HG03575 (cell line): Measurements from ENCODE around the gene MEGF8.

Experiments
- ATAC-seq: cut with Tn5 transposase; IDR thresholded peaks from one replicate; pipeline ENCODE4 v1.9.1; 2021; ENCODE audit not compliant: unreplicated experiment, insufficient number of reproducible peaks, low FRiP score; ENCODE audit errors: extremely low read depth

The MEGF8 gene

DNA sequence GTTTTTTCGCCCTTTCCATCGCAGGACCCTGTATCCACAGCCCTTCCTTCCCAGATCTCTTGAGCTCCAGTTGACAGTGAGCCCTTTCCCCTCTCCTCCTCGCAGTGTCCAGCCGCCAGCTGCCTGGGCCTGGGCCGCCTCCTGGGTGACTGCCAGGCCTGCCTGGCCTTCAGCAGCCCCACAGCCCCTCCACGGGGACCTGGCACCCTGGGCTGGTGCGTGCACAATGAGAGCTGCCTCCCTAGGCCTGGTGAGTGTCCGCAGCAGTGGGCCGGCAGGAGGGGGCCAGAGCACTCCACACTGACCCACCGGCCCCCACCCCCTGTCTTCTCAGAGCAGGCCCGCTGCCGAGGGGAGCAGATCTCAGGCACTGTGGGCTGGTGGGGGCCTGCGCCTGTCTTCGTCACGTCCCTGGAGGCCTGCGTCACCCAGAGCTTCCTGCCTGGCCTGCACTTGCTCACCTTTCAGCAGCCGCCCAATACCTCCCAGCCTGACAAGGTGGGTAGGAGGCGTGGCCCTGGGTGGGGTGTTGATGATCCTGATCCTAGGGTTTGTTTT is 19.0 kb downstream of the MEGF8 start:
- no peak for ATAC-seq

DNA sequence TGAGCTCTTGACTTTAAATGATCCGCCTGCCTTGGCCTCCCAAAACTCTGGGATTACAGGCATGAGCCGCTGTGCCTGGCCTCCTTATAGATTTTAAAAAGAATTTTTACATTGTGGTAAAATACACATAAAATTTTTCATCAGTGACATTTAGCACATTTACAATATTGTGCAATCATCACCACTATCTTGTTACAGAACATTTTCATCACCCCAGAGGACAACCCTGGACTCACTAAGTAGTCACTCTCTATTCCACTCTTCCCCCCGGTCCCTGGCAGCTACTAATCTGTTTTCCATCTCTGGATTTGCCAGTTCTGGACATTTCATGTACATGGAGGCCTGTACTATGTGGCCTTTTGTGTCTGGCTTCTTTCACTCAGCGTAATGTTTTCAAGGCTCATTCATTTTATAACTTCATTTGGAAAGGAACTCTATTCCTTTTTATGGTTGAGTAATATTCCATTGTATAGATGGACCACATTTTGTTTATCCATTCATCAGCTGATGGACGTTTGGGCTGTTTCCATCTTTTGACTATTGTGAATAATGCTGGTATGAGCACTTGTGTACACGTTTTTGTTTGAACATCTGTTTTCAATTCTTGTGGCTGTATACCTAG is 19.9 kb downstream of the MEGF8 start:
- no peak for ATAC-seq

DNA sequence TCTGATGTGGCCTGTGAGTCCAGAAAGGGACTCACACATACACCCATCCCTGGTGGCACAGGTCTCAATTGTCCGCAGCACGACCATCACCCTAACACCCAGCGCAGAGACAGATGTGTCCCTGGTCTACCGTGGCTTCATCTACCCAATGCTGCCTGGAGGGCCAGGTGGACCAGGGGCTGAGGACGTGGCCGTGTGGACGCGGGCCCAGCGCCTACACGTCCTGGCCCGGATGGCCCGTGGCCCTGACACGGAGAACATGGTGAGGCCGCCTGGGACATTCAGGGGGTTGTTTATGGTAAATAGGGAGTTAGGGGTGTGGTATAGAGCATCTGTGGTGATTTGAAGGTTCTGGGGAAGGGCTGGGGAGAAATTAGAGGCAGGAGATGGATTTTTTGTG is 22.8 kb downstream of the MEGF8 start:
- no peak for ATAC-seq

DNA sequence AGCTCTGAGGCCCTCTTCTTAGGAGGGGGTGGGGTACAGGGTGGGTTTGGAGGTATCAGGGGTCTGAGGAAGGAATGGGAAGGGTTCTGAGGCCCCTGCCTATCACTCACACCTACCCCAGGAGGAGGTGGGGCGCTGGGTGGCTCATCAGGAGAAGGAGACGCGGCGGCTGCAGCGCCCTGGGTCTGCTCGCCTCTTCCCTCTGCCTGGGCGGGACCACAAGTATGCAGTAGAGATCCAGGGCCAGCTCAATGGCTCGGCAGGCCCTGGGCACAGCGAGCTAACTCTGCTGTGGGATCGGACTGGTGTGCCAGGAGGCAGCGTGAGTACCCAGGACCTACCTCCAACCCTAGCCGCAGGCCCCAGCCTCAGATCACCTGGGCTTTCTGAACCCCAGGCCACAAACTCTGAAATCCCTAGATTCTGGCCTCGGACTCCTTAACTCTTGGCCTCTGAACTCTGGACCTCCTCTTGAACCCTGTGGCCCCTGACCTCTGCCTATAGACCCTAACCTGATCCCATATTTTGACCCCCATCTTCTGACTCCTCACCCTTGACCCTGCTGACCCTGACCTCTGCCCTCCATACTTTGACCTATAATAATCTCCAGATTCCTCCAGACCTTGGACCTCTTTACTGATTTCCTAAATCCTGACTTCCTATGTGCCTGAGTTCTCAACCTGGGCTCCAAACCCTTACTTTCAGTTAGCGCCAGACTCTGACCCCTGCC is 24.1 kb downstream of the MEGF8 start:
- no peak for ATAC-seq

DNA sequence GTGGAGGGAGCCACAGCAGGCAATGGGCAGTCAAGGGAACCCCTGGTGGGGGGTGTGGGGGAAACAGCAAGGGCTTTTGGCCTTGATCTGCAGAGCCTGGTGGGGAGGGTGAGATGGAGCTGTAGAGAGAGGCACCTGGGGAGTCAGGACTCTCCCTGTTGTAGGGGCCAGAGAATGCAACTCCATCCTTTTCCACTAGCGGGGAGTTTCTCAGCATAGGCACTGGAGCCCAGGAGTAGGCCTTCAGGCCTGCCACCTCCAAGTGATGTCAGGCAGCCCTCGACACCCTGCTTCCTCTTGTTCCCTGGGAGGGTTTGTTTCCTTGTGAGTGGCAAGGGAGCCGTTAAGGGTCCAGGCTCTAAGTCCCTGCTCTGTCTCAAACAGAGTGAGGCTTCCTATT is 25.0 kb downstream of the MEGF8 start:
- no peak for ATAC-seq

- no peak for ATAC-seq
Measured at GRCh38 chr19:42351079-42351735, 25.8 kb downstream of the MEGF8 start.

DNA sequence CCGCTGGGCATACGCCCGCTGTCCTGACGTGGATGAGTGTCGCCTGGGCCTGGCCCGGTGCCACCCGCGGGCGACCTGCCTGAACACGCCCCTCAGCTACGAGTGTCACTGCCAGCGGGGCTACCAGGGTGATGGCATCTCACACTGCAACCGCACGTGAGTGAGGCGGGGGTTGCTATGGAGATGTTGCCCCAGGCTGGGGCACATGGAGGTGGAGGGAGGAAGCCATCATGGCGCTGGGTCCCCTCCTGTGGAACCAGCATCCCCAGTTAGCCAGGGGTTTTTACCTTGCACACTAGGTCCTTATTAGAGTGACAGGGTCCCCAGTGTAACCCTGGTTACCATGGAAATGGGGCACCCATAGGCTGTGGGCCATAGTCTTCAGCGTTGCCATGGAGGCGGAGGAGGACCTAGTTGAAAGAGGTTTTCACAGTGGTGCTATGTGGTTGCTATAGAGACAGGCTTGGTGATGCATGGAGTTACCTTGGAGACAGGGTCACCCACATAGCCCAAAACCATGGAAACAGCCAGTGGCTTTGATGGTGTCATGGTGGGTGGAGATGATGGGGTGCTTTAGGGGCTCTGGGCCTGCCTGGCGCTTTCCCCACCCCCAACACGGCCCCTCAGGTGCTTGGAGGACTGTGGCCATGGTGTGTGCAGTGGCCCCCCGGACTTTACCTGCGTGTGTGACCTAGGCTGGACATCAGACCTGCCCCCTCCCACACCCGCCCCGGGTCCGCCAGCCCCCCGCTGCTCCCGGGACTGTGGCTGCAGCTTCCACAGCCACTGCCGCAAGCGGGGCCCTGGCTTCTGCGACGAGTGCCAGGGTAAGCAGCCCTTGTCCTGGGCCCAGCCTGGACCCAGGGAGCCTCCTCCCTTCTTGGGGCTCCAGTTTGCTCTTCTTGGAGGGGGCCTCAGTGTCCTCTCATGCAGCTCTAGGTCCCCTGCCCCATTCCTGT is 27.1 kb downstream of the MEGF8 start:
- ATAC-seq, result no peak

GRCh38 chr19:42353341-42354015 is 28.0 kb downstream of the MEGF8 start:
- ATAC-seq, result no peak

GRCh38 chr19:42355896-42356295 is 30.5 kb downstream of the MEGF8 start:
- no peak for ATAC-seq

- ATAC-seq, result no peak
Measured at GRCh38 chr19:42356686-42357085, 31.3 kb downstream of the MEGF8 start.

DNA sequence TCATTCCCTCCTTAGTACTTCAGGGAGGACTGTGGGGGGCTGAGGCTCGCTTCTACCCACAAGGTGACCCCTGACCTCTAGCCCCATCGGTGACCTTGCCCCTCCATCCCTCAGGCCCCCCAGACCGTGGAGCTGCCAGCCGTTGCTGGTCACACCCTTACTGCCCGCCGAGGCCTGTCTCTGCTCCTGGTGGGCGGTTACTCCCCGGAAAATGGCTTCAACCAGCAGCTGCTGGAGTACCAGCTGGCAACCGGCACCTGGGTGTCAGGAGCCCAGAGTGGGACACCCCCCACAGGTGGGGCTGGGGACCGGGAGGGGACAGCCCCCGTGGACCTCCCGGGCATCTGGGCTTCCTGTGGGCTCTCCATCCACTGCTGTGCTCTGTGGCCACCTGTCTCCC is 31.9 kb downstream of the MEGF8 start:
- no peak for ATAC-seq

GRCh38 chr19:42360787-42361544 is 35.5 kb downstream of the MEGF8 start:
- ATAC-seq, result no peak

DNA sequence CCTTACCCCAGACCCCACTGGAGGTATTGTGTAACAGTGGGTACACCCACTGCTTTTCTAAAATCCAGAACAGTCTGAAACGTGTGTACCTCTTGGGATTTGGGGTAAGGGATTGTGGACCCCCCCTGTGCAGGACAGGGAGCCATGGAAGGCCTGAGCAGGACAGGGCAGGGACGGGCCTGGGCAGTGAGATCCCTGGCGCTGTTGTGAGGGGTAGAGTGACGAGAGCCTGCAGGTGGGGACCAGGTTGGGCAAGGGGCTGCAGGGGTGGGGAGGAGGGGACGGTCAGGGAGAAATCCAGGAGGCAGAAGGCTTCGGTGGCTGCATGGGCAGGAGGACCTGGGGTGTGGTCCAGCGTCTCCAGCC is 36.1 kb downstream of the MEGF8 start:
- no peak for ATAC-seq

DNA sequence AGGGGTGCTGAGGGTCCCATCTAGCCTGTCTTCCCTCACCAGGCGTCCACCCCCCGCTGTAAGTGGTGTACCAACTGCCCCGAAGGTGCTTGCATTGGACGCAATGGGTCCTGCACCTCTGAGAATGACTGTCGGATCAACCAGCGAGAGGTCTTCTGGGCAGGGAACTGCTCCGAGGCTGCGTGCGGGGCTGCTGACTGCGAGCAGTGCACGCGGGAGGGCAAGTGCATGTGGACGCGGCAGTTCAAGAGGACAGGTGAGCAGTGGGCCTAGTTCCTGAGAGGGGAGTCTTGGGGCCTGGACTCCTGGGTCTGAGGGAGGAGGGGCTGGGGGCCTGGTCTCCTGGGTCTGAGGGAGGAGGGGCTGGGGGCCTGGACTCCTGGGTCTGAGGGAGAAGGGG is 36.9 kb downstream of the MEGF8 start:
- no peak for ATAC-seq

- ATAC-seq, result no peak
Measured at GRCh38 chr19:42362891-42363440, 37.5 kb downstream of the MEGF8 start.

DNA sequence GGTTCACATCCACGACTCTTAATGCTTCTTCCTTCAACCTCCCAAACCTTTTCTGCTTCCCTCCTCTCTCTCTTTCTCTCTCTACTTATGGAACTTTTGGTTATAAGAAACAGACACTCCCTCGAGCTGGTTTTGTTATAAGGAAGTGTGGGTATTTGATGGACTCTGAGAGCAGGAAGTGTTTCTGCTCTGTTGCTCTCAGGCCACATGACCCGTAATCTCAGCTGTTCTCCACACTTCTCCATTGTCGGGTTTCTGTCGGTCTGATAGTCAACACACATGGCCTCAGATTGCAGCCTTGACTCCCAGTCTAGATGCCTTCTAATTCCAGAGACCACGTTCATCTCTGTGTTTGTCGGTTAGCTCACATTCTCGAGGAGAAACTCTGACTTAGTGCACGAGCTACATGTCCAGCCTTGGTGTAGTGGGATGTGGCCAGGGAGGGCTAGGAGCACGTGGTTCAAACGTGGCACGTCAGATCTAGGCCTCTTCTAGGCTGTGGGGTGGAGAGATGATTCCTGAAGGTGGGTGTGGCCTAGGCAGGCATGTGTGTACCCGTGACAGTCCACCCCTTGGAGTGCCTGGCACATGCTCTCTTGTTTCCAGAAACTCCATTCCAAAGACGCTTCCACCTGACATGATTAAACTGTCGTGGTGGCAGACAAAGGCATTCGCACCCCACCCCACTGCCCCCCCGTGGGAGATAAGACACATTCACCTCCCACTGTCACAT is 38.3 kb downstream of the MEGF8 start:
- ATAC-seq, result no peak

DNA sequence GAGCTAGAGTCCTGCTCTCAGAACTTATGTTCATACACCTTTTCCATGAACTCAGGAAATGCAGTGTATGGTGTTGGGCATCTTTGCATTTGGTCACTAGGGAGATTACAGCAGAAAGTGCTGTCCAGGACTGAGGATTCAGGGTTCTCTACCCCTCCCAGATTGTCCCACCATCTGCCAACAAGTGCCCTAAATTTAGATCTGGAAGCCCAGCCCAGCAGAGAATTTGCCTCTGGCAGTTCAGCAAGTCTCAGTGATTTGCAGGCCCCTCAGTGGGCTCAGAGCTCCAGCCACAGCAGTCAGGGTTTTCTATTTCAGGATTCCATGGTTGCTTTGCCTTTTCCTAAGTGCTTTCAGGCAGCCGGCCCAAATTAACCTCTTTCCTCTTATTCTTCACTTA is 41.2 kb downstream of the MEGF8 start:
- no peak for ATAC-seq
